ENCODE measurements around the gene SH3RF1.

Gene SH3RF1

DNA sequence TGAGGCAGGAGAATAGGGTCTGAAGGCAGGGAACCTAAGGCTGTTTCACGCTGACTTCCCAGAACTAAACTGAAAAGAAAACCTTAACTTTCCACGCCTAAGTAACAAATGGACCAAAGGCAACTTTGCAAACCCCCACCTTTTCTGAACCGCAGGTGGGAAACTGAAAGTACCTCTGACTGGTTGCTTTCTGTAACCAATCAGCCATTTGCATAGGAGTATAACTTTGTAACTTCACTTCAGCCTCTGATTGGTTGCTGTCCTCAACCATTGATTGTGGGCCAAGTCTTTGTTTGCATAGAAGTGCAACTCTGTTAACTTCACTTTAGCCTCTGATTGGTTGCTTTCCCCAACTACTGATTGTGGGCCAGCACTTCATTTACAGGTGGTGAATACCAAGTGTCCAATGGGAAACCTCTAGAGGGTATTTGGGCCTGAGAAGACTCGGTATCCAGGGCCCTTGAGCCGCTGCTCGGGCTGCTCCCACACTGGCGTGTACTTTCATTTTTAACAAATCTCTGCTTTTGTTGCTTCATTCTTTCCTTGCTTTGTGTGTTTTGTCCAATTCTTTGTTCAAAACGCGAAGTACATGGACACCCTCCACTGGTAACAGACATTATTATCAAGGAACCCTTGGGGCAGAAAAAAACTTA lies 139.1 kb downstream of the SH3RF1 start:
- in situ Hi-C loops (cut with HindIII; ENCODE audit: low sequenced_read_pairs), result no loop called here
- TF ChIP-seq, protein P1, sequence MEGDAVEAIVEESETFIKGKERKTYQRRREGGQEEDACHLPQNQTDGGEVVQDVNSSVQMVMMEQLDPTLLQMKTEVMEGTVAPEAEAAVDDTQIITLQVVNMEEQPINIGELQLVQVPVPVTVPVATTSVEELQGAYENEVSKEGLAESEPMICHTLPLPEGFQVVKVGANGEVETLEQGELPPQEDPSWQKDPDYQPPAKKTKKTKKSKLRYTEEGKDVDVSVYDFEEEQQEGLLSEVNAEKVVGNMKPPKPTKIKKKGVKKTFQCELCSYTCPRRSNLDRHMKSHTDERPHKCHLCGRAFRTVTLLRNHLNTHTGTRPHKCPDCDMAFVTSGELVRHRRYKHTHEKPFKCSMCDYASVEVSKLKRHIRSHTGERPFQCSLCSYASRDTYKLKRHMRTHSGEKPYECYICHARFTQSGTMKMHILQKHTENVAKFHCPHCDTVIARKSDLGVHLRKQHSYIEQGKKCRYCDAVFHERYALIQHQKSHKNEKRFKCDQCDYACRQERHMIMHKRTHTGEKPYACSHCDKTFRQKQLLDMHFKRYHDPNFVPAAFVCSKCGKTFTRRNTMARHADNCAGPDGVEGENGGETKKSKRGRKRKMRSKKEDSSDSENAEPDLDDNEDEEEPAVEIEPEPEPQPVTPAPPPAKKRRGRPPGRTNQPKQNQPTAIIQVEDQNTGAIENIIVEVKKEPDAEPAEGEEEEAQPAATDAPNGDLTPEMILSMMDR (IDR thresholded peaks at IDR 0.05; ENCODE audit: low read depth, low read length, missing control alignments), result no peak
- H3K4me3 ChIP-seq (ENCODE audit: low read depth, low read length), result no peak overlapping the region
- no peak for DNase-seq (ENCODE audit: low read depth)

DNA sequence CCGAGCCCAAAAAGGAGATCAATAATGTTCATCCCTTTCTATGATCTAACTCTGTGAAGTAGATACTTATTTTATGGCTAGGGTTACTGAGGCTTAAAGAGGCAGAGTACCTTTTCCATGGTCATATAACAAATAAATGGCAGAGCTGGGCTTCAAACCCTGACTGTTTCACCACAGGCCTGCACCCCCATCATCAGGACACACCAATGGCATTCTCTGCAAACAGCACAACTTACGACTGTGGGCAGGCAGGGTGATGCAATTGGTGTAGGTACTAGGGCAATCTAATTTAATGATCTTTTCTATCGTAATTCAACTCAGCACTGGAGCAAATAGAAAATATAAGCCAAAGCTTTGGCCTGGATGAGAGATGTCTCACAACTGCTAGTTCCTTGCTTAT lies 141.9 kb downstream of the SH3RF1 start:
- TF ChIP-seq, protein P1 (IDR thresholded peaks at IDR 0.05; ENCODE audit: low read depth, low read length, missing control alignments), result no peak
- in situ Hi-C loops (cut with HindIII; ENCODE audit: low sequenced_read_pairs), result no loop called here
- H3K4me3 ChIP-seq (ENCODE audit: low read depth, low read length), result no peak overlapping the region
- DNase-seq (ENCODE audit: low read depth), result no peak

DNA sequence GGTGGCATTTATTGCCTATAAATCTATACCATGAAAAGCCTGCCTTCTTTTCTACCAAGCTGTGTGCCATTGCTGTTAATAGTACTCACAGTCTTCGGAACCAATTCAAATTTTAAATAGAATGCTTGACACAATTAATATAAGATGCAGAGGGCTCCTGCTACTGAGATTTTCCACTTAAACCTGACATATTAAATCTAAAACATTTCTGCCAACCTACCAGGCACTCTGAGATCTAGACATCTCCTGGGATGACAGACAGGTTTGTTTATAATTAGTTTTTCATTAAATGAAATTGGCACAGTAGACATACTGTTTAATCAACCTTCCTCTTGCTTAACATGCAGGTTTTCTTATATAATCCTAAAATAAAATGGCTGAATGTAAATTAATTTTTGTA lies 143.4 kb downstream of the SH3RF1 start:
- H3K4me3 ChIP-seq (ENCODE audit: low read depth, low read length), result no peak overlapping the region
- in situ Hi-C loops (cut with HindIII; ENCODE audit: low sequenced_read_pairs), result no loop called here
- TF ChIP-seq, protein P1 (IDR thresholded peaks at IDR 0.05; ENCODE audit: low read depth, low read length, missing control alignments), result no peak
- no peak for DNase-seq (ENCODE audit: low read depth)

DNA sequence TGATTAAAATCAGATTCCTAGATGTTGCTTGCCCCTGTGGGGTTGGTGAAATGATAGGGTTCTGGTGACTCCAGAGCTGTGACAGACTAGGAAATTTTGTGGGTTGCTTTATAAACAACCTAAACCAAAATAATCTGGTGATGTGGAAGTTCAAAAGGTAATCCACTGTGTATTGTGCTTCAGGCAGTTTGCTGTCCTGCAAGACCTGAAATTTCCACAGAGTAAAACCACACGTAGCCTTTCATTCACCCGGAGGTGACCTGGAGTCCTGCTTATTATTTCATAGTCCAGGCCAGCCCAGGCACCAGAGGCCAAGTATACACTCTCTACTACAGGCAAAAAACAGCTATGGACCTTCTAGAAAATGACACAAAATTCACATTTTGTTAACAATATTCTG lies 146.1 kb downstream of the SH3RF1 start:
- H3K4me3 ChIP-seq (ENCODE audit: low read depth, low read length), result no peak overlapping the region
- TF ChIP-seq, protein P1 (IDR thresholded peaks at IDR 0.05; ENCODE audit: low read depth, low read length, missing control alignments), result no peak
- no peak for DNase-seq (ENCODE audit: low read depth)
- in situ Hi-C loops (cut with HindIII; ENCODE audit: low sequenced_read_pairs), result no loop called here

DNA sequence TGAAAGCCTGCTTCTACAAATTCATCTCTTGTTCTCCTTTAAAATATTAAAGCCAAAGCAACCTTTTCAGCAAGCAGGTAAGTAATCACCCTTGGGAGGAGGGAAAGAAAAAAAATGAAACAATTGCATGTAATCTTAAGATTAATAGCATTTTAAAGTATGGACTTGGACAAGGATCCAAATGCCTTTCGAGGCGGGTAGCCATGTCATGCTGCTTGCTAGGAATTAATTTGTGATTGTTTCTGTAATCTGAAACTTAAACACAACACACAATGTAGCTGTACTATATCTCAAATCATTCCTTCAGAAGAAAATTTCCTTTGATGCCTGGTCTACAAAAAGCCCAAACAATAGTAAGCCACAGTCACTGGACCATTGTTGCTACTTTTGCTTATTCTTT lies 148.3 kb downstream of the SH3RF1 start:
- no peak overlapping the region for H3K4me3 ChIP-seq (ENCODE audit: low read depth, low read length)
- TF ChIP-seq, protein P1 (IDR thresholded peaks at IDR 0.05; ENCODE audit: low read depth, low read length, missing control alignments), result no peak
- no peak for DNase-seq (ENCODE audit: low read depth)
- in situ Hi-C loops (cut with HindIII; ENCODE audit: low sequenced_read_pairs), result no loop called here

DNA sequence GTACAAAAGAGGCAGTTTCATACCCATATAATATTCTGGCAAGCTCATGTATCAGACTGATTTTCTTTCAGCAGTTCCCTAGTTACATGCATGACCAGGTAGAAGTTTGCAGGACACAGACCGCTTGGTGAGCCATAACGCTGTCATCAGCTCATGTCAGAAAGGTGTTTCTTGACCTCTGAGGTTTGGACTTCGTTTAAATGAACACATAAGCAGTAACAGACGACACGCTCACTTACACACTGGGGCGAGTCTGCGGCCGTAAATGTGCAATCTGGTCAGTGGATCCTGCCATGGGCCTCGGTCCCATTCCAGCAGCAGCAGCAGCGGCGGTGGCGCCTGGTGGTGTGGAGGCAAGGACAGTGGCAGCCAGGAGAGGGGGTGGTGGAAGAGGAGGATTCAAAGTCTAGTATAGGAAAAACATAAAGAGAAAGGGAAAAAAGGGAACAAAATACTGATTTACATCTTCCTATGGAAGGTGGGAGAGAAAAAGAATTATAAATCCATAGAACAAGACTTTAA lies 148.8 kb downstream of the SH3RF1 start:
- in situ Hi-C loops (cut with HindIII; ENCODE audit: low sequenced_read_pairs), result no loop called here

More for the DNA sequence above, 148.8 kb downstream of the SH3RF1 start:
- no peak for DNase-seq (ENCODE audit: low read depth)
- TF ChIP-seq, protein P1 (IDR thresholded peaks at IDR 0.05; ENCODE audit: low read depth, low read length, missing control alignments), result no peak
- H3K4me3 ChIP-seq (ENCODE audit: low read depth, low read length), result no peak overlapping the region
